ENCODE results near the gene MB. TPM values are rescaled to one million over a fixed set of nuclear protein-coding genes. Genes with fewer than 3 reads are reported as not detected.
A peak's percentile ranks its signal among the peaks of the same experiment; 100 is the strongest.

MB gene
- total RNA-seq, 2 experiments from 2014 or later = not detected

DNA sequence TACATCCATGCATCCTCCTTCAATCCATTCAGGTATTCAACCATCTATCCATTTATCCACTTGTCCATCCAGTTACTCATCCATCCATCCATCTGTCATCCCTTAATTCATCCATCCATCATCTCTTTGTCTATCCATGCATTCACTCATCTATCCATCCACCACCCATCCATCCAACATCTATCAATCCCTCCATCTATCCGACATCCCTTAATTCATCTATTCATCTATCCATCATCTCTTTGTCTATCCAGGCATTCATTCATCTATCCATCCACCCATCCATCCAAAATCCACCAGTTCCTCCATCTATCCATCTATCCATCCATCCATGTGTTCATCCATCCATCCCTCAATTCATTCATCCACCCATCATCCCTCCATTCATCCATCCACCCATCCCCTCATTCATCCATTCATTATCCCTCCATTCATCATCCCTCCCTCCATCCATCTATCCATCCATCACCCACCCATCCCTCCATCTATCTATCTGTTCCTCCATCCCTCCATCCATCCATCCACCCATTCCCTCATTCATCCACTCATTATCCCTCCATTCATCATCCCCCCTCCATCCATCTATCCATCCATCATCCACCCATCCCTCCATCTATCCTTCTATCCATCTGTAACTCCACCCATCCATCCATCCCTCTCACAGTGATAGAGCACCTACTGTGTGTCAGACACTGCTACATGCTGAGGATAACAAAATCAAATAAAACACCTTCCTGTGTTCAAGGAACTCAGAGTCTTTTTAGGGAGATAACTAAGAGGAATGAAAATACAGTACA is 1.5 kb upstream of the MB start:
- TF ChIP-seq, protein P1, sequence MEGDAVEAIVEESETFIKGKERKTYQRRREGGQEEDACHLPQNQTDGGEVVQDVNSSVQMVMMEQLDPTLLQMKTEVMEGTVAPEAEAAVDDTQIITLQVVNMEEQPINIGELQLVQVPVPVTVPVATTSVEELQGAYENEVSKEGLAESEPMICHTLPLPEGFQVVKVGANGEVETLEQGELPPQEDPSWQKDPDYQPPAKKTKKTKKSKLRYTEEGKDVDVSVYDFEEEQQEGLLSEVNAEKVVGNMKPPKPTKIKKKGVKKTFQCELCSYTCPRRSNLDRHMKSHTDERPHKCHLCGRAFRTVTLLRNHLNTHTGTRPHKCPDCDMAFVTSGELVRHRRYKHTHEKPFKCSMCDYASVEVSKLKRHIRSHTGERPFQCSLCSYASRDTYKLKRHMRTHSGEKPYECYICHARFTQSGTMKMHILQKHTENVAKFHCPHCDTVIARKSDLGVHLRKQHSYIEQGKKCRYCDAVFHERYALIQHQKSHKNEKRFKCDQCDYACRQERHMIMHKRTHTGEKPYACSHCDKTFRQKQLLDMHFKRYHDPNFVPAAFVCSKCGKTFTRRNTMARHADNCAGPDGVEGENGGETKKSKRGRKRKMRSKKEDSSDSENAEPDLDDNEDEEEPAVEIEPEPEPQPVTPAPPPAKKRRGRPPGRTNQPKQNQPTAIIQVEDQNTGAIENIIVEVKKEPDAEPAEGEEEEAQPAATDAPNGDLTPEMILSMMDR (conservative IDR thresholded peaks at IDR 0.05; ENCODE audit: low read length) = no peak
- TF ChIP-seq EZH2phosphoT487 (IDR thresholded peaks at IDR 0.05; ENCODE audit: borderline replicate concordance, low read depth, low read length) = no peak

GRCh38 chr22:35616043-35616442 is 1.1 kb downstream of the MB start:
- BruUV-seq (replicated peaks) = no TSS peak
- H3K9me2 ChIP-seq (ENCODE audit: insufficient read depth, low read length) = no peaks in the 10 kb centered on the region
- POLR2A ChIA-PET = no interaction called here
- H4K20me1 ChIP-seq (ENCODE audit: insufficient read depth, low read length) = no peaks in the 10 kb centered on the region
- no peak overlapping the region for H3K4me2 ChIP-seq (ENCODE audit: low read length)
- CTCF ChIA-PET (ENCODE audit: unreplicated experiment) = no interaction called here
- intact Hi-C loops (cut with micrococcal nuclease; ENCODE audit: unreplicated experiment) = no loop called here
- no peaks in the 10 kb centered on the region for H3K79me2 ChIP-seq (ENCODE audit: insufficient read depth, low read depth, low read length)
- TF ChIP-seq, protein P1 (conservative IDR thresholded peaks at IDR 0.05; ENCODE audit: low read length) = 0 out of 2 replicates have a peak, but pooled peaks have one; percentile 13
- TF ChIP-seq EZH2phosphoT487 (IDR thresholded peaks at IDR 0.05; ENCODE audit: borderline replicate concordance, low read depth, low read length) = no peak
- H2AFZ ChIP-seq (ENCODE audit: low read length) = no peak overlapping the region
- no peak overlapping the region for H3K27ac ChIP-seq (ENCODE audit: low read depth, low read length, poor library complexity, severe bottlenecking)
- no peaks in the 10 kb centered on the region for H3K36me3 ChIP-seq (ENCODE audit: insufficient read depth, low read length)
- peaks cover 14% of the 10 kb centered on the region for H3K4me1 ChIP-seq (ENCODE audit: insufficient read depth, low read length, poor library complexity, severe bottlenecking)
- H3K4me3 ChIP-seq (ENCODE audit: low read depth, low read length, poor library complexity, severe bottlenecking) = no peak overlapping the region
- DNase-seq (ENCODE audit: low spot score) = no peak
- H3K9me3 ChIP-seq (ENCODE audit: low read length) = no peaks in the 10 kb centered on the region

More for the DNA sequence above, 1.5 kb upstream of the MB start:
- H3K4me3 ChIP-seq (ENCODE audit: low read depth, low read length, poor library complexity, severe bottlenecking) = no peak overlapping the region
- no peaks in the 10 kb centered on the region for H3K79me2 ChIP-seq (ENCODE audit: insufficient read depth, low read depth, low read length)
- ChIA-PET POLR2A (no interaction called here), CTCF (ENCODE audit: unreplicated experiment) (no interaction called here)
- H3K9me2 ChIP-seq (ENCODE audit: insufficient read depth, low read length) = no peaks in the 10 kb centered on the region
- H3K4me1 ChIP-seq (ENCODE audit: insufficient read depth, low read length, poor library complexity, severe bottlenecking) = peaks cover 5% of the 10 kb centered on the region
- no peak for DNase-seq (ENCODE audit: low spot score)
- H3K27ac ChIP-seq (ENCODE audit: low read depth, low read length, poor library complexity, severe bottlenecking) = no peak overlapping the region
- no TSS peak for BruUV-seq (replicated peaks)
- H4K20me1 ChIP-seq (ENCODE audit: insufficient read depth, low read length) = no peaks in the 10 kb centered on the region
- no peaks in the 10 kb centered on the region for H3K9me3 ChIP-seq (ENCODE audit: low read length)
- H2AFZ ChIP-seq (ENCODE audit: low read length) = no peak overlapping the region
- no peak overlapping the region for H3K4me2 ChIP-seq (ENCODE audit: low read length)
- intact Hi-C loops (cut with micrococcal nuclease; ENCODE audit: unreplicated experiment) = no loop called here
- no peaks in the 10 kb centered on the region for H3K36me3 ChIP-seq (ENCODE audit: insufficient read depth, low read length)

GRCh38 chr22:35615156-35615555 is 2.0 kb downstream of the MB start:
- CTCF ChIA-PET (ENCODE audit: unreplicated experiment) = no interaction called here
- no peak for TF ChIP-seq EZH2phosphoT487 (IDR thresholded peaks at IDR 0.05; ENCODE audit: borderline replicate concordance, low read depth, low read length)
- TF ChIP-seq, protein P1 (conservative IDR thresholded peaks at IDR 0.05; ENCODE audit: low read length) = no peak
- Histone ChIP-seq H3K4me3 (ENCODE audit: low read depth, low read length, poor library complexity, severe bottlenecking) (no peak overlapping the region), H3K27ac (ENCODE audit: low read depth, low read length, poor library complexity, severe bottlenecking) (no peak overlapping the region), H3K4me2 (ENCODE audit: low read length) (no peak overlapping the region), H3K9me2 (ENCODE audit: insufficient read depth, low read length) (no peaks in the 10 kb centered on the region), H2AFZ (ENCODE audit: low read length) (no peak overlapping the region), H3K4me1 (ENCODE audit: insufficient read depth, low read length, poor library complexity, severe bottlenecking) (peaks cover 17% of the 10 kb centered on the region), H3K36me3 (ENCODE audit: insufficient read depth, low read length) (no peaks in the 10 kb centered on the region), H3K79me2 (ENCODE audit: insufficient read depth, low read depth, low read length) (no peaks in the 10 kb centered on the region), H3K9me3 (ENCODE audit: low read length) (no peaks in the 10 kb centered on the region), H4K20me1 (ENCODE audit: insufficient read depth, low read length) (no peaks in the 10 kb centered on the region)
- POLR2A ChIA-PET = no interaction called here
- DNase-seq (ENCODE audit: low spot score) = no peak
- BruUV-seq (replicated peaks) = no TSS peak
- intact Hi-C loops (cut with micrococcal nuclease; ENCODE audit: unreplicated experiment) = no loop called here

Data from OCI-LY7 (cell line).